Placental pericyte (primary cell): ENCODE data around the gene NSUN6. TPM values are rescaled to one million over a fixed set of nuclear protein-coding genes. Genes with fewer than 3 reads are reported as not detected.

Source experiments
- total RNA-seq: library from RNA; depleted of rRNA; stranded (reverse); fragments of >200 nt; gene quantifications from 2 replicates; pipeline ENCODE4 v1.2.3, GENCODE V29; 2012

Gene NSUN6
- 4.4 and 10.6 TPM in 2 replicates for total RNA-seq

DNA sequence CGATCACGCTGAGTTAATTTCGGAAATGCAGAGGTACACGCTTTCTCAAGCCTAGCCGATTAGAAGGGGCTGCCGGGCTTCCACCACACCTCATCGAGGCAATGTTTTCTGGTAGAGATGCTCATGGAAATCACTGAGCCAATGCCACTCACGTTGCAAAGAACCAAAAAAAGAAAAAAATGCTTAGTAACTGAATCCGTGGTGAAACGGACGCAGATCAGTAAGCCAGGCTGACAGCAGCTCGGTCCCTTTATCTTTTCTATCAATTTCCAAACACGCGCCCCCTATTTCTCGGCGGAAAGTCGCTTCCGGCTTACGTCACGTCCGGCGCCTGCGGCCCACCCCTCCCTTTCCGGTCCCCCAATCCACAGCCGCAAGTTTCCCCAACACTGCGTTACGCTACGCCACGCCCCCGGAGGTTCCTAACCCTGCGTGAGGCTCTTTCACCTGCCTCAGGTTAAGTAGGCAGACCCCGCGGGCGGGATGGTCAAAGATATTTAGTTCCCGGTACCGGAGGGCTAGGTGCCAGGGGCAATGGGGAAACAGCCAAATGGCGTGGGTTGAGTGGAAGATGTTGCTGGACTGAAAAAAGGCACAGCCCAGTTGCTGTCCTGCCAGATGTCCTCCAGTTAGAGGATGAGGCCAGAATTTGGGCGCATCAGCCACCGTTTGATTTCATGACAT, at the start of gene NSUN6:
TSS of gene NSUN6 (minus strand) at position 264 of the 684 bp plus-strand sequence. CDS start 384 bp downstream, outside the sequence.

GRCh38 chr10:18659125-18659818, 7.9 kb upstream of the NSUN6 start, which contains the start of gene ARL5B:
ARL5B (plus strand) TSS chr10:18659431; CDS start chr10:18659638, 207 bp downstream.

Other genes starting within 250 kb of the NSUN6 start
- 29.1 and 33.9 TPM in 2 replicates for gene ARL5B, start 7.8 kb upstream of the NSUN6 start, total RNA-seq